HG02623 (cell line): ENCODE measurements around the gene SURF1.
"Not testable (repeated sequence)": the region's sequence is repeated elsewhere in the genome, so short reads cannot be mapped to it uniquely, and the experiment has no call there.

Experiments used
- ATAC-seq: cut with Tn5 transposase; IDR thresholded peaks from one replicate; pipeline ENCODE4 v1.9.1; 2021; ENCODE audit warnings: moderate library complexity; ENCODE audit not compliant: unreplicated experiment

Gene SURF1

DNA sequence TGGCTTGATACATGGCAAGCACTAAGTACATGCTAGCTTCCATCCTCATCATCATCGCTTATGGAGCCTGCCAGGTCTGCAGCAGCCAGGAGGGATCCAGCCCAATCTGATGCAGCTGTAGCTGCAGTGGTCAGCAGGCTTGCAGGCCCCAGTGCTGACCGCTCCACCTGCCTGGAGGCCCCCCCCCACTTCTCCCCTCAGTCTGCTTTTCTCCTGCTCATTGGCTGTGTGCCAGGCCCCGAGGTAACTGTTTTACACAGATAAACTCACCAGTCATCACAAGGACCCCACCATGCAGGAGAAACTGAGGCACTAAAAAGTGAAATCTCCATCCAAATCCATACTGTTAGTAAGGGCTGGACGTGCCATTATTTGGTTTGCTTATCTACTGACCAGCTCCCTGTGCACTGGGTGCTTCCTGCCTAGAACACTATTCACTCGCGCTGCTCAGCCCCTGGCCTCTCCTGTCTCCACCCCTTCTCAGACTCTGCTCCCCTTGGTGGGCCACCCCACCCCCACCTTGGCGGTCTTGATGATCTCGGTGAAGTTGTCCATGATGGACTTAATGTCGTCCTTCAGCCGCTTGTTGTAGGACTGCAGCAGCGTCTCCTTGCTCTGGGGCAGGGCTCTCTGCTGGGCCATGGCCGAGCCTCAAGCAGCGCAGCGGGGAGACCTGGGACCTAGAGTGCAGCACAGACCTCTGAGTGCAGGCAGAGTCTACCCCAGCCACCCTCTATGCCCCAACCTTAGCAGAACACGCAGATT is 10.1 kb downstream of the SURF1 start:
- ATAC-seq, result no peak

DNA sequence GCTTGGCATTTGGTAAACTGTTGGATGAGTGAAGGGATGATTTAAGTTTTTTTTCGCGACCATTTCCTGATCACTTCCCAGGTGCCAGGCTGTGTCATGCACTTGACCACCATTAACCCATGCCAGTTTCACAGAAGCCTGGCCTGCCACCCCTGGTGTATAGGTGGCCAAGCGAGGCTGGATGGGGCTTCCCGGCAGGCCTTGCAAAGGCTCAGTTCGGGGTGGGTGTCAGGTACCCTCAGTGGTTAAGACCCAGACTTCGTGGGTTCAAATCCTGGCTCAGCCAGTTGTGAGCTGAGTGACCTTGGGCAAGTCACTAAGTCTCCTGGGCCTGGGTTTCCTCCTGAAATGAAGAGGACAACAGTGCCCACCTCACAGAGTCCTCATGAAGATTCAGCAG is 10.7 kb downstream of the SURF1 start:
- no peak for ATAC-seq

DNA sequence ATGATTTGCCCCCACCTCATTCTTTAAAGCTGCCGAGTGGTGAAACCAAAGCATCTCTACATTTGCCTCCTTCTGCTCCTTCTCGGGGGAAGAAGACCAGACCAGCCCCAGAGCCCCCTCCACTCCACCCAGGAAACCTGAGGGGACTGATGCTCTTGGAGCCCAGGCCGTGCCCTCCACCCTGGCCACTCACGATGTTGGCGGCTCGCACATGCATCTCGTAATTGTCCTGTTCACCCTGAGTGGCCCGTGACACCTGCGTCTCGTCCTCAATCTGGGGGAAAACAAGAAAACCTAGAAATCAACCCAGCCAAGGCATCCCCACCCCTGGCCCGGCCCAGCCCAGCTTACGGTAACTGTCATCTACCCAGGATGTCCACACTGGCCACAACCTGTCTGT is 11.3 kb downstream of the SURF1 start:
- no peak for ATAC-seq

GRCh38 chr9:133344071-133344470 is 12.2 kb downstream of the SURF1 start:
- no peak for ATAC-seq

- ATAC-seq, result no peak
Measured at GRCh38 chr9:133342570-133342969, 13.7 kb downstream of the SURF1 start.

- ATAC-seq, result no peak
Measured at GRCh38 chr9:133342069-133342406, 14.2 kb downstream of the SURF1 start.

DNA sequence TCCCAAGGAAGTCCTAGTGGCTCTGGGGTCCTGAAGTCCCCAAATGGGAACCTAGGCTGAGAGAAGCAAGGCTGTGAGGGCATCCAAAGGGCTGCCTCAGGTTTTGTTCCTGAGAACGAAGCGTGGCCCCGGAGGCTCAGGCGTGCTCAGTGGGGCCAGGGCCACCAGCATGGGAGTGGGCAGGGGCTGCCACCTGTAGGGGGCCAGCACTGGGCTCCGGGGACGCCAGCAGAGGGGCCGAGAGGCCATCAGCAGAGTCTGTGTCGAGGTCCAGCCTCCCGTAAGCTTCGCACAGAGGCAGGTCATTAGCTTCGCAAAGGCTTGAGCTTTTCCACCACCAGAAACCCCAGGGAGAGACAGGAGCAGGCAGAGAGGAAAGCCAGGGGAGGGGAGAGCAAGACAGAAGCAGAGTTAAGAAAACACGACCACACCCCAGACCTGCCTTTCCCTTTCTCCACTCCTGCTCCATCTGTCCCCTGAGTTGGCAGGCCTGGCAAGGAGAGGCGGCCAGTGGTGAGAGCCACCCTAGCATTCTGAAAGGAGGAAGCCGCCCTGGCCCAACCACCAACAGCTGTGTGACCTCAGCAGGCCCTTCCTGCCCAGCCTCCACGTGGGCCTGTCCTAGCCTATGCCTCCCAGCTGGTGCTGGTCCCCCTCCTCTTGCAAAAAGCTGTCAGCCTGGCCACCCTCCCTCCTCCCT is 14.8 kb downstream of the SURF1 start:
- no peak for ATAC-seq

DNA sequence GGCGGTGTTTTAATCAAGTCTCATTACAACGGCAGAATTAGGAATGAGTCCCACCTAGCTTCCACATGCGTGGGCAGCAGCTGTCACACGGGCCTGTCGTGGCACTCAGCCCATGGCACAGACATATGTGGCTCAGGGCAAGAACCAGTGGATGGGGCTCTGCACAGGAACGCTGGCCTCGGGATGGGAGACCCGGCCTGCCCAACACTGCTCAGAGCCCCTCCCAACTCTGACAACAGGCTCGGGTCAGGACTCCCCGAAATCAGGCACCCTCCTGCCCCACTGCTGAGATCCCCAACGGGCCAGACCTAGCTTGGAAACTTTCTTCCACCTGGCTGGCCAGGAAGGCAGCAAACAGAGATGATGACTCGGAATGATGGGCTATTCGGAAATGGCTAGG is 15.4 kb downstream of the SURF1 start:
- no peak for ATAC-seq

GRCh38 chr9:133340256-133340655 is 16.0 kb downstream of the SURF1 start:
- no peak for ATAC-seq

GRCh38 chr9:133339641-133340040 is 16.6 kb downstream of the SURF1 start:
- ATAC-seq, result no peak

GRCh38 chr9:133335924-133336811 is 20.1 kb downstream of the SURF1 start, which contains the start of gene SURF6:
Gene SURF6 (minus strand): TSS chr9:133336188. CDS start chr9:133336132, 56 bp downstream.
- ATAC-seq, result peak; percentile 85

DNA sequence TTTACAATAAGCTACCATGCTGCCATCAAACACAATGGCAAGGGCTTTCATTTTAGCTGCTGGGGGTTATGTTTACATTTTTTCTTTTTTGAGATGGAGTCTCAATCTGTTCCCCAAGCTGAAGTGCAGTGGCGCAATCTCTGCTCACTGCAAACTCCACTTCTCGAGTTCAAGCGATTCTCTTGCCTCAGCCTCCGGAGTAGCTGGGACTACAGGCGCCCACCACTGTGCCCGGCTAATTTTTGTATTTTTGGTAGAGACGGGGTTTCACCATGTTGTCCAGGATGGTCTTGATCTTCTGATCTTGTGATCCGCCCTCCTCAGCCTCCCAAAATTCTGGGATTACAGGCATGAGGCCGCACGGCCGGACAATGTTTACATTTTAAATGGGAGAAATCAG is 21.4 kb downstream of the SURF1 start:
- ATAC-seq, result not testable (repeated sequence)

DNA sequence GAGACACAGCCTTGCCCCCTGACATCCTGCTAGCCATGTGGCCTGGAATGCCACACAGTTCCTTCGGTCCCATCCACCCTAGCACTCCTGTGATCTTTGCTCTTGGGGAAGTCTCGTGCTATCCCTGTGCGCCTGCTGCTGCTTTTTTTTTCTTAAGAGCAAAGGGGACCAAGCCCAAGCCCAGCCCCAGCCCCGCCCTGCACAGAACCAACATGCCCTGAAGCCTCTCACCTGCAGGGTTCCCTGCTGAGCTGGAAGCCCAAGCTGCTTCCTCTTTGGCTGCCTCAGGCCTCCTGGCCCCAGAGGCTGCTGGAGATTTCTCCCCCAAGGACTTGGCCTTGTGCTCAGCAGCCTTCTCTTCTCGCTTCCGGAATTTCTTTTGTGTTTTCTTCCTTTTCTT is 22.1 kb downstream of the SURF1 start:
- ATAC-seq, result no peak

- ATAC-seq, result no peak
Measured at GRCh38 chr9:133333566-133333965, 22.7 kb downstream of the SURF1 start.

DNA sequence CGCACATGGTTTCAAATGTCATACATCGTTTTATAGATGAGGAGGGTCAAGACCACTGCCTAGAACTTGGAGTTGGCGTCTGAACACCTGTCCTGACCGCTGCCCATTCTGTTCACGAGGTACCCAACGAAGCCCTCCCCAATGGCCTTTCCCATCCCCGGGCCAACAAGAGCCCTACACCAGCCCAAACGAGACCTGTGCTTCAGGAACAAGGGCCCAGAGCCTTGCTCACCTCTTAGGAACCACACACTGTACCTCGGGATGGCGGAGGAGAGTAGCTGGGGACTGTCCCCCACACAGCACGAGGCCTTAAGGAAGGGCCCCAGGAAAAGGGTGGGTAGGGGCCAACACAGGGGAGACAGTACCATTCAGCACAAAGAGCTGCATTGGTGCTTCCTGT is 23.3 kb downstream of the SURF1 start:
- ATAC-seq, result no peak

DNA sequence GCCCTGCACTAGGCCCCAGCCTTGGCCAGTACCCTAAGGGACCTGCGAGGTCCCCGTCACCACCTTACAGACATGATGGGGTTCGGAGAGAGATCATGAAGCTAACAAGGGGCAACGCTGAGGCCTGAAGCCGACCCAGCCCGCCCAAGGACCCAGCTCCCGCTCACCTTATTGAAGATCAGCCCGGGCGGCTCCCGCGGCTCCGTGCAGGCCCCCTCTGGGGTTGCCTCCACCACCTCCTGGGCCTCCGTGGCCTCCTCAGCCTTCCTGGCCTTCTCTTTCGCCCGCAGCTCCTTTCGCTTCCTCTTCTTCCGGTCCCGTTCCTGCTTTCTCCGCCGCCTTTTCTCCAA is 23.9 kb downstream of the SURF1 start:
- ATAC-seq, result no peak

DNA sequence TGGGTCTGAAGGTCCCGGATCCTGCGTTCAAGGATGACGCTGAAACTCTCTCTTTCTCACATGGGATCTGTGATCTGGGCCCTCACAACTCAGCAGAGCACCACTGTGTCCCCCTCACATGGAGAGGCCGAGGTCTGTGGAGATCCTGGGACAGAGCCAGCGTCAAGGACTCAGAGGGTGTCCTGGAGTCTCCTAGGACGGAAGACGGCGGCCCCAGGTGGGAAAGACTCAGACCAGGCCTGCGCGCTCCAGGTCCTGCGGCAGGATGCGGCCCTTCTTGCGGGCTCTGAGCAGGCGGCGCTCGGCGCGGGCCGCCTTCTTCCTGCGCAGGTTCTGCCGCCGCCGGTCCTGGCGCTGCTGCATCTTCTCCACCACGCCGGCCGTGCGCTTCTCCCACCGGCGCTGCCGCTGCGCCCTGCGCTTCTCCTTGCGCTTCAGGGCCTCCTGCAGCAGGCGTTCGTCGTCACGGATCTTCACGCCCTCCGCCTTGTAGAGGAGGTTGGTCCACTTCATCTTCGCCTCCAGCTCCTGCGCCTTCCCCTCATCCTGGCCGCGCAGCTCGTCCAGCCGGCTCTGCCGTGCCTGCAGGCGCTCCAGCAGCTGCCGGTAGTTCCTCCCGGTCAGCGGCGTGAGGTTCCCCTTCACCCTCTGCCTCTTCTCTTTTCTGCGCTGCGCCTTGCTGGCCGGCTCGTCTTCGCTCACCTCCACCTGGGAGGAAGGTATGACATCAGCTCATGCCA is 24.5 kb downstream of the SURF1 start:
- no peak for ATAC-seq

DNA sequence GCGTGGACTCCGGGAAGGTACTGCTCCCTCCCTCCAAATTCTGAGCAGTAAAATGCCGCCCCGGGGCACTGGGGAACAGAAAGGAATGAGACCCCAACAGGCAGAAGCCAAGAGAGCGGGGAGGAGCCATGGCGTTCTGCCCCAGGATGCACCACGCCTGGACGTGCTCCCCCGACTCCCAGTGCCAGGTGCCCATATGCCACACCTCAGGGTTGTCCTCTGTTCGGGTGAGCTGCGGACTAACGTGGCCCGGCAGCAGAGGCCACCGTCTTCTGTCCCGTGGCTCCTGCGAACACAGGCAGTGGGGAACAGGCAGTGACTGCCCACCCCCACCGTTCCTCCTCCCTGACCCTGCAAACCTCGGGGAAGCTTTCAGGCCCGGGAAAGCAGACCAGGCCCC is 25.1 kb downstream of the SURF1 start:
- no peak for ATAC-seq

DNA sequence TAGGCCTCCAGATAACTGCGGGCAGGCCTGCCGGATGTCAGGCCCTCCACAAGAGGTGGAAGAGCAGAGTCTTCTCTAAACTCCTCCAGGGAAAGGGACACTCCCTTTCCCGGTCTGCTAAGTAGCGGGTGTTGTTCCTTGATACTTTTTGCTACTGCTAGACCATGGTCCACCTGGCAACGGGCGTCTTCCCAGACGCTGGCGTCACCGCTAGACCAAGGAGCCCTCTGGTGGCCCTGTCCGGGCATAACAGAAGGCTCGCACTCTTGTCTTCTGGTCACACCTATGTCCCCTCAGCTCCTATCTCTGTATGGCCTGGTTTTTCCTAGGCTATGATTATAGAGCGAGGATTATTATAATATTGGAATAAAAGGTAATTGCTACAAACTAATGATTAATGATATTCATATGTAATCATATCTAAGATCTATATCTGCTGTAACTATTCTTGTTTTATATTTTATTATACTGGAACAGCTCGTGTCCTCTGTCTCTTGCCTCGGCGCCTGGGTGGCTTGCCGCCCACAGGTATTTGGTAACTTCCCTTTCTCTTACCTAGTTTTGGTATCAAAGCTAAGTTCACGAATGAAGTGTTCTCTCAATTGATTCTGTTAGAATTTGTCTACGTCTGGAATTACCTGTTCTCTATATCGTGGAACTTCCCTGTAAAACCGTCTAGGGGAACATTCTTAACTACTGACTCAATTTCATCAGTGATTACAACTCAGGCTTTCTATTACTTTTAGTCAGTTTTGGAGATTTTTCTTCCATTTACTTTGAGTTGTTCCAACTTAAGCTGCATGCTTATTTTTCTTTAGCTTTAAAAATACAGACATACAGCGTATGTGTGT is 26.8 kb downstream of the SURF1 start:
- not testable (repeated sequence) for ATAC-seq

GRCh38 chr9:133327834-133328484 is 28.3 kb downstream of the SURF1 start:
- ATAC-seq, result no peak
